Heart left ventricle (tissue), 16 donors: Measurements from ENCODE around the gene KIF21B. TPM values are rescaled to one million over a fixed set of nuclear protein-coding genes. Genes with fewer than 3 reads are reported as not detected.

Experiments
- ATAC-seq, 4 donors: fragments of 200-7000 bp; cut with Tn5 transposase; one replicate each; pipeline ENCODE4 v1.9.1; 2020 to 2022; ENCODE audit warnings: moderate library complexity in 4 of 4, mild to moderate bottlenecking in 3 of 4, moderate number of reproducible peaks in 1 of 4
- DNase-seq, 5 donors: peaks; one replicate each; pipeline ENCODE4 v3.0.0-alpha.2; 2020
- H3K27ac ChIP-seq, 12 donors: fragments of 200-600 bp; sonication (generic) in 4 of 12; one replicate each; pipeline versions ENCODE4 v1.5.0 to v1.8.0; 2016 to 2022; ENCODE audit warnings: mild to moderate bottlenecking in 2 of 12
- H3K27me3 ChIP-seq, 9 donors: fragments of 200-600 bp; sonication (generic) in 2 of 9; one replicate each; pipeline versions ENCODE4 v1.5.1 to v1.8.0; 2016 to 2022; ENCODE audit warnings: mild to moderate bottlenecking in 3 of 9
- H3K36me3 ChIP-seq, 9 donors: fragments of 200-600 bp; sonication (generic) in 2 of 9; one replicate each; pipeline versions ENCODE4 v1.5.0 to v1.8.0; 2018 to 2022; ENCODE audit warnings: mild to moderate bottlenecking in 2 of 9
- H3K4me1 ChIP-seq, 12 donors: fragments of 200-600 bp; sonication (generic) in 4 of 12; one replicate each; pipeline versions ENCODE4 v1.5.0 to v1.8.0; 2016 to 2022; ENCODE audit warnings: mild to moderate bottlenecking in 3 of 12
- H3K4me3 ChIP-seq, 12 donors: fragments of 200-600 bp; sonication (generic) in 4 of 12; one replicate each; pipeline versions ENCODE4 v1.5.0 to v1.8.0; 2017 to 2022; ENCODE audit warnings: mild to moderate bottlenecking in 9 of 12, moderate library complexity in 4 of 12
- H3K9me3 ChIP-seq, 12 donors: fragments of 200-600 bp; sonication (generic) in 4 of 12; one replicate each; pipeline versions ENCODE4 v1.5.0 to v1.8.0; 2016 to 2022; ENCODE audit warnings: mild to moderate bottlenecking in 1 of 12
- CTCF ChIP-seq, 12 donors: fragments of 200-600 bp; sonication (generic) in 4 of 12; IDR thresholded peaks; one replicate each; pipeline versions ENCODE4 v1.5.0 to v1.8.0; 2018 to 2022; ENCODE audit warnings: antibody characterized with exemption in 12 of 12, mild to moderate bottlenecking in 5 of 12
- POLR2A ChIP-seq, 2 donors: fragments of 450-650 bp; IDR thresholded peaks; one replicate each; pipeline ENCODE4 v1.6.1; 2017; ENCODE audit warnings: antibody characterized with exemption in 2 of 2, mild to moderate bottlenecking in 2 of 2, moderate library complexity in 2 of 2
- WGBS, 4 donors: extraction: QIAGEN DNeasy Blood & Tissue Kit in 2 of 4; methylation state at CpG; one replicate each; pipeline versions ENCODE4 v1.1.5 to v1.1.7; 2013 to 2018; 5-methylcytosine and 5-hydroxymethylcytosine counted together
- intact Hi-C, 10 donors: fragments of 100-400 bp; cut with DNase I; formaldehyde crosslinking; loops; one replicate each; pipeline versions ENCODE4 v1.11.1 to v1.14.2; 2022
- long read RNA-seq, 3 donors: library from polyadenylated mRNA; unstranded; transcript quantifications; one replicate each; pipeline ENCODE4 v2.0.0, GENCODE V29; 2020 to 2021
- polyA plus RNA-seq, 2 donors: library from polyadenylated mRNA; stranded (reverse); fragments of 200-250 nt; gene quantifications; one replicate each; pipeline ENCODE4 v1.2.3, GENCODE V29; 2013
- total RNA-seq, 9 donors: library from RNA; depleted of rRNA in 2 of 9; stranded (reverse); fragments of >200 nt in 2 of 9; fragmentation: NEBNext Ultra II Directional in 3 of 9; extraction: Animal tissue kit (Norgen Biotek cat#: 25700) in 3 of 9; gene quantifications; one replicate each; pipeline versions ENCODE4 v1.1.0 to v1.2.4, GENCODE V29; 2016 to 2023
- donor health status: ischemic (EF 13 %, LVEDD 7.1; RV severe dilation, severe dysfunction).
- donor health status: healthy with polysubstance abuse.
- donor health status: DM: no; HTN: yes; CAD: no.
- donor health status: DM: no; HTN: no; CAD: no.
- donor health status: ischemic (EF 25% LVEDD 6.9; RV normal size, moderate dysfunction).
- donor health status: ischemic (EF 25% LVEDD 5.7; RV mildly dilated, moderate dysfunction).
- donor health status: healthy.
- donor health status: DM: yes; HTN: yes; CAD: no.
- donor health status: ischemic (EF 35%, LVEDD 5.7; RV mildly dilated, moderate dysfunction).
- donor health status: nonischemic (EF 11% LVEDD 7.7; RV severe dilation, severe dysfunction).
- donor health status: DM: yes; HTN: yes; CAD: no.
- donor health status: PGD.
- donor health status: ischemic (EF 29% LVEDD 5.4; RV normal size, mild dysfunction).
- donor health status: nonischemic (EF 23%, LVEDD 6.1; RV moderate dilation, normal function).

The KIF21B gene
- 1 to 10 TPM in 2 of 9 donors, under 1 TPM in 7; 0.21 to 3.6 (median 0.47) TPM for total RNA-seq
- polyA plus RNA-seq, result under 1 TPM; 0.29 to 0.30 TPM
- long read RNA-seq, donor 1, result 0 reads
- long read RNA-seq, donor 2, result 0 reads
- long read RNA-seq, donor 3, result 0 reads

- Histone ChIP-seq H3K4me1 (peaks cover 0 to 93% (median 24%) of the 10 kb centered on the region in 12 donors), H3K36me3 (no peaks in the 10 kb centered on the region), H3K9me3 (no peaks in the 10 kb centered on the region), H3K4me3 (peak within 1 kb of the TSS; percentile 12 to 75 (median 58)), H3K27me3 (no peaks in the 10 kb centered on the region), H3K27ac (peak within 1 kb of the TSS in 3 of 12 donors; percentile 15 to 83 (median 29))
- intact Hi-C loops, result loop anchor here in 1 of 10 donors (10.0 kb wide), 1 partner anchor 399 kb away; the partner anchor contains the start of gene KIF14
- TF ChIP-seq POLR2A (IDR thresholded peaks at IDR 0.05), result no peak
- no peak for TF ChIP-seq CTCF (IDR thresholded peaks at IDR 0.05)
- DNase-seq (peak; percentile 81 to 90 (median 84)), ATAC-seq (peak; percentile 68 to 97 (median 86))
- WGBS, 4 donors, result 1 to 5% (median 1%) methylated on average over 15 to 53 of the region's 53 CpGs
Observed at GRCh38 chr1:201023517-201023902, at the start of gene KIF21B. Gene KIF21B, minus strand, starts transcription at chr1:201023714. Its CDS starts 331 bp downstream, at chr1:201023383.

GRCh38 chr1:201072922-201073321 is 49.4 kb upstream of the KIF21B start:
- no peaks in the 10 kb centered on the region for H3K9me3 ChIP-seq
- DNase-seq, result peak in 2 of 5 donors; percentile 11 to 60
- intact Hi-C loops, result no loop called here
- ATAC-seq, result peak in 2 of 4 donors; percentile 34 to 46
- H3K4me3 ChIP-seq, result no peak overlapping the region
- 60 to 78% (median 69%) methylated on average over 2 to 6 of the region's 6 CpGs for WGBS, 4 donors
- H3K27ac ChIP-seq, result no peak overlapping the region
- no peaks in the 10 kb centered on the region for H3K36me3 ChIP-seq
- TF ChIP-seq CTCF (IDR thresholded peaks at IDR 0.05) (no peak), POLR2A (IDR thresholded peaks at IDR 0.05) (no peak)
- H3K4me1 ChIP-seq, result no peaks in the 10 kb centered on the region
- H3K27me3 ChIP-seq, result no peaks in the 10 kb centered on the region

- H3K4me3 ChIP-seq, result no peak overlapping the region
- no peaks in the 10 kb centered on the region for H3K36me3 ChIP-seq
- no peaks in the 10 kb centered on the region for H3K27me3 ChIP-seq
- intact Hi-C loops, result no loop called here
- TF ChIP-seq POLR2A (IDR thresholded peaks at IDR 0.05) (no peak), CTCF (IDR thresholded peaks at IDR 0.05) (no peak)
- no peak for ATAC-seq
- no peaks in the 10 kb centered on the region for H3K4me1 ChIP-seq
- DNase-seq, result no peak
- no peak overlapping the region for H3K27ac ChIP-seq
- H3K9me3 ChIP-seq, result no peaks in the 10 kb centered on the region
- WGBS, 4 donors, result 73 to 93% (median 81%) methylated on average over 5 of the region's 5 CpGs
Observed at GRCh38 chr1:201072149-201072548, 48.6 kb upstream of the KIF21B start.

GRCh38 chr1:201069636-201070035 is 46.1 kb upstream of the KIF21B start:
- DNase-seq, result no peak
- no peaks in the 10 kb centered on the region for H3K4me1 ChIP-seq
- peaks cover 0 to 4% (median 0%) of the 10 kb centered on the region in 9 donors for H3K27me3 ChIP-seq
- H3K4me3 ChIP-seq, result no peak overlapping the region
- H3K27ac ChIP-seq, result no peak overlapping the region
- H3K9me3 ChIP-seq, result no peaks in the 10 kb centered on the region
- H3K36me3 ChIP-seq, result no peaks in the 10 kb centered on the region
- TF ChIP-seq CTCF (IDR thresholded peaks at IDR 0.05) (no peak), POLR2A (IDR thresholded peaks at IDR 0.05) (no peak)
- intact Hi-C loops, result no loop called here
- WGBS, 4 donors, result 87 to 96% (median 93%) methylated on average over 3 of the region's 3 CpGs
- ATAC-seq, result no peak
